B cell (primary cell): Measurements from ENCODE around the gene COBL. TPM values are rescaled to one million over a fixed set of nuclear protein-coding genes. Genes with fewer than 3 reads are reported as not detected.

Experiments used
- ATAC-seq: fragments of 200-7000 bp; cut with Tn5 transposase; one replicate; pipeline ENCODE4 v1.10.0; 2021; ENCODE audit warnings: low read depth, mild to moderate bottlenecking, moderate number of reproducible peaks, moderate library complexity
- CTCF ChIA-PET: fragments of 350-600 bp; sonication (Branson Sonifier 250); formaldehyde crosslinking; loops from one replicate; lab custom pipeline; 2021; ENCODE audit warnings: antibody characterized with exemption, inconsistent platforms; lab: Charles Lee
- POLR2A ChIA-PET: fragments of 350-600 bp; sonication (Branson Sonifier 250); formaldehyde crosslinking; loops from one replicate; lab custom pipeline; 2021; ENCODE audit warnings: antibody characterized with exemption; lab: Charles Lee
- DNase-seq: peaks from one replicate; pipeline ENCODE4 v3.0.0; 2013
- H2AFZ ChIP-seq: 2 replicates; pipeline ENCODE4 v1.6.1; 2012; ENCODE audit warnings: mild to moderate bottlenecking, low read depth, low read length; ENCODE audit not compliant: insufficient read depth, poor library complexity, severe bottlenecking
- H3K27ac ChIP-seq, 2 donors: 1 replicate in 1 of 2; 2 replicates in 1 of 2; pipeline ENCODE4 v1.5.1; 2012 to 2013; ENCODE audit warnings: low read length in 2 of 2, mild to moderate bottlenecking in 2 of 2, moderate library complexity in 1 of 2
- H3K27me3 ChIP-seq, 4 experiments: fragments of 200-600 bp in 1 of 4; sonication (generic) in 1 of 4; replicated peaks in 1 of 4; 1 replicate in 2 of 4; 2 replicates in 2 of 4; pipeline versions ENCODE4 v1.6.1 to v1.7.0; 2013 to 2016; ENCODE audit warnings: low read length in 3 of 4, mild to moderate bottlenecking in 2 of 4, mixed read lengths in 1 of 4, moderate library complexity in 1 of 4; ENCODE audit not compliant: insufficient read depth in 4 of 4, control insufficient read depth in 3 of 4; ENCODE audit errors: control extremely low read depth in 1 of 4
- H3K36me3 ChIP-seq, 2 experiments: replicated peaks in 1 of 2; 1 replicate in 1 of 2; 2 replicates in 1 of 2; pipeline versions ENCODE4 v1.6.1 to v1.7.1; 2013; ENCODE audit warnings: low read length in 1 of 2; ENCODE audit not compliant: insufficient read depth in 2 of 2, control insufficient read depth in 1 of 2; ENCODE audit errors: control extremely low read depth in 1 of 2, extremely low read depth in 1 of 2
- H3K4me1 ChIP-seq, 2 donors: fragments of 200-600 bp in 1 of 2; sonication (generic) in 1 of 2; 1 replicate in 1 of 2; 2 replicates in 1 of 2; pipeline versions ENCODE4 v1.5.1 to v1.6.1; 2013 to 2017; ENCODE audit warnings: low read length in 2 of 2; ENCODE audit not compliant: control insufficient read depth in 2 of 2, insufficient read depth in 2 of 2
- H3K4me2 ChIP-seq: replicated peaks from 2 replicates; pipeline ENCODE3; 2012; ENCODE audit warnings: mild to moderate bottlenecking, low read depth, low read length; ENCODE audit not compliant: poor library complexity, severe bottlenecking
- H3K4me3 ChIP-seq, 5 experiments: fragments of 200-600 bp in 1 of 5; sonication (generic) in 1 of 5; 1 replicate in 3 of 5; 2 replicates in 2 of 5; pipeline versions ENCODE4 v1.5.1 to v1.7.0; 2011 to 2016; ENCODE audit warnings: low read length in 4 of 5, mild to moderate bottlenecking in 4 of 5, low read depth in 2 of 5, control low read depth in 1 of 5, moderate library complexity in 1 of 5; ENCODE audit not compliant: insufficient read depth in 1 of 5; ENCODE audit errors: control extremely low read depth in 1 of 5, extremely low read depth in 1 of 5
- H3K79me2 ChIP-seq: fragments of 200-600 bp; sonication (generic); one replicate; pipeline ENCODE4 v1.6.0; 2016; ENCODE audit warnings: low read length; ENCODE audit not compliant: control insufficient read depth, insufficient read depth
- H3K9ac ChIP-seq: fragments of 200-600 bp; sonication (generic); 2 replicates; pipeline ENCODE4 v1.6.1; 2017; ENCODE audit warnings: mild to moderate bottlenecking, low read length, moderate library complexity
- H3K9me3 ChIP-seq, 3 donors: one replicate each; pipeline versions ENCODE4 v1.6.1 to v1.7.1; 2013; ENCODE audit warnings: low read length in 2 of 3; ENCODE audit not compliant: control insufficient read depth in 2 of 3, insufficient read depth in 1 of 3; ENCODE audit errors: control extremely low read depth in 1 of 3
- H4K20me1 ChIP-seq: 2 replicates; pipeline ENCODE4 v1.6.0; 2012; ENCODE audit warnings: mild to moderate bottlenecking, low read length; ENCODE audit not compliant: insufficient read depth, control insufficient read depth, poor library complexity, severe bottlenecking
- H3K27ac Mint-ChIP-seq: one replicate; pipeline ENCODE4 v1.8.0; 2021; ENCODE audit warnings: mixed read lengths
- H3K27me3 Mint-ChIP-seq: one replicate; pipeline ENCODE4 v1.8.0; 2021; ENCODE audit warnings: mixed read lengths
- H3K4me1 Mint-ChIP-seq: one replicate; pipeline ENCODE4 v1.8.0; 2021; ENCODE audit warnings: mixed read lengths
- H3K4me3 Mint-ChIP-seq: one replicate; pipeline ENCODE4 v1.8.0; 2021; ENCODE audit warnings: mixed read lengths
- H3K9me3 Mint-ChIP-seq: one replicate; pipeline ENCODE4 v1.8.0; 2022; ENCODE audit warnings: mixed read lengths; ENCODE audit not compliant: insufficient read depth
- CTCF ChIP-seq: fragments of 200-600 bp; IDR thresholded peaks from one replicate; pipeline ENCODE4 v1.8.0; 2022; ENCODE audit warnings: antibody characterized with exemption, mild to moderate bottlenecking
- EZH2 ChIP-seq: IDR thresholded peaks from 2 replicates; pipeline ENCODE4 v1.6.1; 2012; ENCODE audit warnings: borderline replicate concordance, low read depth, mild to moderate bottlenecking, moderate library complexity, low read length; ENCODE audit not compliant: insufficient read depth, poor library complexity, severe bottlenecking
- WGBS: methylation state at CpG from one replicate; pipeline ENCODE4 v1.1.5; 2013; ENCODE audit warnings: missing lambda C conversion rate; ENCODE audit not compliant: insufficient coverage; 5-methylcytosine and 5-hydroxymethylcytosine counted together
- intact Hi-C: fragments of 100-400 bp; cut with micrococcal nuclease; formaldehyde crosslinking; loops from one replicate; pipeline ENCODE4 v1.10.0; 2022
- polyA plus RNA-seq: library from polyadenylated mRNA; depleted of rRNA; stranded (reverse); fragments of >200 nt; gene quantifications from 2 replicates; pipeline ENCODE4 v1.2.3, GENCODE V29; 2012
- total RNA-seq, 2 donors: library from RNA; stranded (reverse); fragments of 120-200 nt in 1 of 2; gene quantifications; 1 replicate in 1 of 2; 2 replicates in 1 of 2; pipeline versions ENCODE4 v1.2.3 to v1.2.4, GENCODE V29; 2013 to 2022

COBL gene
- total and polyA plus RNA-seq, 2 donors (not counting 1 experiment from before 2014, with no cell fraction given), result not detected

- H3K27ac ChIP-seq, result no peak overlapping the region
- H3K4me1 ChIP-seq, result no peaks in the 10 kb centered on the region
- H4K20me1 ChIP-seq, result no peaks in the 10 kb centered on the region
- no peaks in the 10 kb centered on the region for H3K79me2 ChIP-seq
- H3K4me3 Mint-ChIP-seq, result no peak overlapping the region
- ATAC-seq (no peak), DNase-seq (no peak)
- WGBS, result 64% methylated on average over 2 of the region's 3 CpGs
- CTCF ChIA-PET, result no interaction called here
- no peak overlapping the region for H3K4me2 ChIP-seq
- no peak overlapping the region for H3K4me3 ChIP-seq
- intact Hi-C loops, result no loop called here
- H3K9ac ChIP-seq, result no peak overlapping the region
- H3K27me3 ChIP-seq, result no peaks in the 10 kb centered on the region
- H3K9me3 ChIP-seq, result no peaks in the 10 kb centered on the region
- POLR2A ChIA-PET, result no interaction called here
- no peaks in the 10 kb centered on the region for H3K9me3 Mint-ChIP-seq
- no peak overlapping the region for H3K27ac Mint-ChIP-seq
- TF ChIP-seq EZH2 (no peak), CTCF (no peak)
- no peaks in the 10 kb centered on the region for H3K36me3 ChIP-seq
- peaks cover 8% of the 10 kb centered on the region for H3K27me3 Mint-ChIP-seq
- H2AFZ ChIP-seq, result no peak overlapping the region
- H3K4me1 Mint-ChIP-seq, result no peaks in the 10 kb centered on the region
These were observed 61.6 kb downstream of the COBL start for GRCh38 chr7:51255036-51255435.

GRCh38 chr7:51253157-51253556, 63.5 kb downstream of the COBL start:
- H3K27ac ChIP-seq, result no peak overlapping the region
- no peak overlapping the region for H3K4me2 ChIP-seq
- H3K9me3 Mint-ChIP-seq, result no peaks in the 10 kb centered on the region
- ATAC-seq (no peak), DNase-seq (no peak)
- intact Hi-C loops, result no loop called here
- H3K27me3 ChIP-seq, result no peaks in the 10 kb centered on the region
- no peak overlapping the region for H2AFZ ChIP-seq
- H3K4me1 Mint-ChIP-seq, result no peaks in the 10 kb centered on the region
- no peak overlapping the region for H3K4me3 Mint-ChIP-seq
- H4K20me1 ChIP-seq, result no peaks in the 10 kb centered on the region
- no peaks in the 10 kb centered on the region for H3K9me3 ChIP-seq
- H3K79me2 ChIP-seq, result no peaks in the 10 kb centered on the region
- no peaks in the 10 kb centered on the region for H3K4me1 ChIP-seq
- POLR2A ChIA-PET, result no interaction called here
- H3K9ac ChIP-seq, result no peak overlapping the region
- WGBS, result no CpG with 5 or more reads among the region's 3 CpGs
- no peak overlapping the region for H3K4me3 ChIP-seq
- no peaks in the 10 kb centered on the region for H3K36me3 ChIP-seq
- CTCF ChIA-PET, result no interaction called here
- H3K27ac Mint-ChIP-seq, result no peak overlapping the region
- H3K27me3 Mint-ChIP-seq, result peaks cover 4% of the 10 kb centered on the region
- TF ChIP-seq CTCF (no peak), EZH2 (no peak)
